ENCODE data around the gene SDE2.

DNA sequence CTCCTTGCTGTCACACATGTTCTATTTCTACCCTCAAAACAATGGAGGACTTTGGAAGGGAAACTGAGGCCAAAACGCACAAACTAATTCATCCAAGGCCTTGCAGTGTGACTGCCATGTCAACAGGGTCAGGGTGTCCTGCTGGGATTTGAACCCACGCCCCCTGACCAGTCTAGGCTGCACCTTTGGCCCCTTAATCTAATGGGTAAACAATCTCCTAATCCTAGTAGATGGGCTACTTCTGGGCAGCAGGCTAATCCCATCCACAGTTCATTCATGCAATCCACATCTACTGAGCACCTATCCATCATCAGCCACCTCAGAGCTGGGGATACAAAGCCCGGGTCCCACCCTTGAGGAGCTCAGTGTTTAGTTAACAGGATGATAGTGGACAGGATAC, 41.1 kb downstream of the SDE2 start:
- TF ChIP-seq, protein P1, sequence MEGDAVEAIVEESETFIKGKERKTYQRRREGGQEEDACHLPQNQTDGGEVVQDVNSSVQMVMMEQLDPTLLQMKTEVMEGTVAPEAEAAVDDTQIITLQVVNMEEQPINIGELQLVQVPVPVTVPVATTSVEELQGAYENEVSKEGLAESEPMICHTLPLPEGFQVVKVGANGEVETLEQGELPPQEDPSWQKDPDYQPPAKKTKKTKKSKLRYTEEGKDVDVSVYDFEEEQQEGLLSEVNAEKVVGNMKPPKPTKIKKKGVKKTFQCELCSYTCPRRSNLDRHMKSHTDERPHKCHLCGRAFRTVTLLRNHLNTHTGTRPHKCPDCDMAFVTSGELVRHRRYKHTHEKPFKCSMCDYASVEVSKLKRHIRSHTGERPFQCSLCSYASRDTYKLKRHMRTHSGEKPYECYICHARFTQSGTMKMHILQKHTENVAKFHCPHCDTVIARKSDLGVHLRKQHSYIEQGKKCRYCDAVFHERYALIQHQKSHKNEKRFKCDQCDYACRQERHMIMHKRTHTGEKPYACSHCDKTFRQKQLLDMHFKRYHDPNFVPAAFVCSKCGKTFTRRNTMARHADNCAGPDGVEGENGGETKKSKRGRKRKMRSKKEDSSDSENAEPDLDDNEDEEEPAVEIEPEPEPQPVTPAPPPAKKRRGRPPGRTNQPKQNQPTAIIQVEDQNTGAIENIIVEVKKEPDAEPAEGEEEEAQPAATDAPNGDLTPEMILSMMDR (IDR thresholded peaks at IDR 0.05; ENCODE audit: control extremely low read depth in 1 of 3, insufficient read depth in 1 of 3, low read depth in 1 of 3, low read length in 3 of 3), result no peak
- no peak for TF ChIP-seq TAF1 (IDR thresholded peaks at IDR 0.05; ENCODE audit: low read depth, low read length)
- no peak for TF ChIP-seq POLR2A (IDR thresholded peaks at IDR 0.05; ENCODE audit: control extremely low read depth in 1 of 2, low read depth in 2 of 2, low read length in 2 of 2)
- TF ChIP-seq EZH2 (IDR thresholded peaks at IDR 0.05; ENCODE audit: low read depth, low read length, severe bottlenecking), result no peak

Measured in H1 (cell line).